Measurements from ENCODE around the gene UNCX.

UNCX gene

DNA sequence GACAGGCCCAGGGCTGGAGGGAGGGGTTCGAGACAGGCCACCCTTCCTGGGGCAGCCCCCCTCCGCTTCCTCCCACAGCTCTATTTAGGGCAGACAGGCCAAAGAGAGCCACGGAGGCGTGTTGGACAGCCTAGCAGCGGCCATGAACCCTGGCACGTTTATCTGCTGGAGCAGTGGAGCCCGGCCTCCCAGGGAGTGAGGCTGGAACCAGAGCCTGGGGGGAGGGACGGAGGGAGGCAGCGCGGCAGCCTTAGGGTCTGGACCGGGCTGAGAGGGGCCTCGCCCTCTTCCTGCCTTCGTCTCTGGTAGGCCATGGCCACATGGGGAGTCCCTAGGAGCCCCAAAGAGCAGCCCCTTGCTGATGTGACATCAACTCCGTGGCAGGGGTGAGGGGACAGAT lies 17.1 kb downstream of the UNCX start:
- no peak for DNase-seq (ENCODE audit: low spot score)
- in situ Hi-C loops (cut with MboI; ENCODE audit: low sequenced_read_pairs, unreplicated experiment) = no loop called here
- TF ChIP-seq, protein P1, sequence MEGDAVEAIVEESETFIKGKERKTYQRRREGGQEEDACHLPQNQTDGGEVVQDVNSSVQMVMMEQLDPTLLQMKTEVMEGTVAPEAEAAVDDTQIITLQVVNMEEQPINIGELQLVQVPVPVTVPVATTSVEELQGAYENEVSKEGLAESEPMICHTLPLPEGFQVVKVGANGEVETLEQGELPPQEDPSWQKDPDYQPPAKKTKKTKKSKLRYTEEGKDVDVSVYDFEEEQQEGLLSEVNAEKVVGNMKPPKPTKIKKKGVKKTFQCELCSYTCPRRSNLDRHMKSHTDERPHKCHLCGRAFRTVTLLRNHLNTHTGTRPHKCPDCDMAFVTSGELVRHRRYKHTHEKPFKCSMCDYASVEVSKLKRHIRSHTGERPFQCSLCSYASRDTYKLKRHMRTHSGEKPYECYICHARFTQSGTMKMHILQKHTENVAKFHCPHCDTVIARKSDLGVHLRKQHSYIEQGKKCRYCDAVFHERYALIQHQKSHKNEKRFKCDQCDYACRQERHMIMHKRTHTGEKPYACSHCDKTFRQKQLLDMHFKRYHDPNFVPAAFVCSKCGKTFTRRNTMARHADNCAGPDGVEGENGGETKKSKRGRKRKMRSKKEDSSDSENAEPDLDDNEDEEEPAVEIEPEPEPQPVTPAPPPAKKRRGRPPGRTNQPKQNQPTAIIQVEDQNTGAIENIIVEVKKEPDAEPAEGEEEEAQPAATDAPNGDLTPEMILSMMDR (IDR thresholded peaks at IDR 0.05; ENCODE audit: borderline replicate concordance, control extremely low read depth, extremely low read depth, insufficient read depth, missing control alignments) = no peak

DNA sequence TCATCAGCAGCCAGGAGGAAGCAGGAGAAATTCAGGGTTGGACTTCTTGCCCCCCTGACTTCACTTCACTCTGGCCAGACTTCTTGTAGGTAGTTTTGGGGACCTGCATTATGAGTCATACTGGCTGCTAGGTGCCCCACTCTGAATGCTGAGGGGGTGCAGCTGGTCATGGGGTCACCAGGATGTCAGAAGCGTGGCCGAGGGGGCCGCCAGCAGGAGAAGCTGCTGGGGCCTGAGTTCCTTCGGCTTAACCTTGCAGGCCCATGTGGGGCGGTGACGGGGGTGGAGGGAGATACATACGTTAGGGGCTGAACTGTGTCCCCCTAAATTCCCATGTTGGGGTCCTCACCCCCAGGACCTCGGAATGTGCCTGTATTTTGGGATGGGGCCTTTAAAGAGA lies 18.2 kb downstream of the UNCX start:
- in situ Hi-C loops (cut with MboI; ENCODE audit: low sequenced_read_pairs, unreplicated experiment) = no loop called here
- DNase-seq (ENCODE audit: low spot score) = no peak
- TF ChIP-seq, protein P1 (IDR thresholded peaks at IDR 0.05; ENCODE audit: borderline replicate concordance, control extremely low read depth, extremely low read depth, insufficient read depth, missing control alignments) = no peak

DNA sequence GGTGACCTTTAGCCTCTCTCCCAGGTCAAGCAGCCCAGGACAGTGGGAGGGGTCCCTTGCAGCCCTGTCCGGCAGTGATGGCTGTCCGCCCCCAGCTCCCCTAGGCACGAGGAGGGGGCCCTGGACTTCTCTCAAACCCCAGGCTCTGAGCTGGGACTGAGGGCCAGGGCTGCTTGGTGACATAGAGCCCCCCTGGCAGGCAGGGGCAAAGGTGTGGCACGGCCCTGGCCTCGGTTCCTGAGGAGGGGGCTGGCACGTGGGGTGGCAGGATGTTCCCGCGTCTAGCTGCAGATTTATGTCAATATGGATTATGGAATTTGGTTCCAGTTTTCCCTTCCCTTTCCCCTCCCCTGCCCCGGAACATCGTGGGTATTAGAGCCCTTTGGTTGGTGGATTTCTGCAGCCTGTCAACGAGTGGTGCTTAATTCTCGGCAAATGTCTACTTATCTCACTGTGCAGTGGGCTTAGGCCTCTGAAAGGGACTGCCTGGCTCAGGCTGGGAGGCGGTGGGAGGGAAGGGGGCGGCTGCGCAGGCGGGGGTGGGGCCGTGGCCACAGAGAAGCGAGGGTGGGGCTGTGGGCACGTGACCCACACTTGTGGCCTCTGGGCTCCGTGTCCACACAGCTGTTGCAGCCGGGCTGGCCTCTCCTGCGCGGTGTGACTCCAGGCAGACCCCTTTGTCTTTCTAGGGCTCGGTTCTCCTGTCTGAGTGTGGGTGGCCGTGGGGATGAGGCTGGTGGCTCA lies 19.3 kb downstream of the UNCX start:
- TF ChIP-seq, protein P1 (IDR thresholded peaks at IDR 0.05; ENCODE audit: borderline replicate concordance, control extremely low read depth, extremely low read depth, insufficient read depth, missing control alignments) = no peak
- in situ Hi-C loops (cut with MboI; ENCODE audit: low sequenced_read_pairs, unreplicated experiment) = no loop called here
- no peak for DNase-seq (ENCODE audit: low spot score)

DNA sequence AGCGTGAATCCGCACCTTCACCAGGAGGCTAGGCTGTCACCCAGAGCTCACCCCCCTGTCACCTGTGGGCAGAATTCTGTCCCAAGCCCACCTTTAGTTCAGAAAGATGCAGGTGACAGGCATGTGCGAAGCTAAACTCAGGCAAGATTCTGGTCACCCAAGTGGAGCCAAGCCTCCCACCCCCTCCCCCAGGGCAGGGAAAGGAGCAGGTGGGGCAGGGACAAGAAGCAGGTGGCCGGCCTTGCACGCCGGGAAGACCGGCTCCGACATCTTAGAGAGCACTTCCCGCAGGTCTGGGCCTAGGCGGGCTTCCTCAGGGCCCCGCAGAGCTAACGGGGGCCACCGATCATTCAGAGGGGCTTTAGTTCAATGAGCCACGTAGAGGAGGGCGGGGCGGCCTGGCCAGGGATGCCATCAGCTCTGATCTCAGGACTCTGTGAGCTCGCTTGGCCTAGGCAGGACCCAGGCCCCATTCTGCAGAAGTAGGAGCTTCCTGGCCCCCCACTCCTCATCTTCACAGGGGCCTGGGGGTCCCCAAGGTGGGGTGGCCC lies 19.9 kb downstream of the UNCX start:
- TF ChIP-seq, protein P1 (IDR thresholded peaks at IDR 0.05; ENCODE audit: borderline replicate concordance, control extremely low read depth, extremely low read depth, insufficient read depth, missing control alignments) = no peak
- in situ Hi-C loops (cut with MboI; ENCODE audit: low sequenced_read_pairs, unreplicated experiment) = no loop called here
- no peak for DNase-seq (ENCODE audit: low spot score)

DNA sequence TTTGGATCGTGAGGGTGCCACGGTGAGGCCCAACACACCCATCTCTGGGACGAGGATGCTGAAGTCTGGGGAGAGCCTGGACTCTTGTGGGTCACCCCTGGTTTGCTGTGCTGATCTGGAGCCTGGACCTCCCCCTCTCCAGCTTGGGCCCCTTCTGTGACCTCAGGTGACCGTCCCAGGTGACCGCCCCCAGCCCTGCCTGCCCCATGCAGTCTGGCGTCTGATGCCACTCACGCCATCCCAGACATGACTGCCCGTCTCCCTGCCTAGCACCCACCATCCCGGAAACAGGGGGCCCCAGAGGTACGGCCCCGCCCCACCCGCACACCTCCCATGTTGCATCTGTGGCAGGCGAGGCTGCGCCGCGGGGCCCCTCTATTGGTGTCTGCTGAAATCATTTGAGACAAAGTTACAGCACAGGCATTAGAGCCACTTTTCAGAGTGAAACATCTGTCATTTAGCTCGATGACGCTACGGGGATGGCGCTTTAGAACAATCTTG lies 21.1 kb downstream of the UNCX start:
- in situ Hi-C loops (cut with MboI; ENCODE audit: low sequenced_read_pairs, unreplicated experiment) = no loop called here
- TF ChIP-seq, protein P1 (IDR thresholded peaks at IDR 0.05; ENCODE audit: borderline replicate concordance, control extremely low read depth, extremely low read depth, insufficient read depth, missing control alignments) = no peak
- DNase-seq (ENCODE audit: low spot score) = no peak

DNA sequence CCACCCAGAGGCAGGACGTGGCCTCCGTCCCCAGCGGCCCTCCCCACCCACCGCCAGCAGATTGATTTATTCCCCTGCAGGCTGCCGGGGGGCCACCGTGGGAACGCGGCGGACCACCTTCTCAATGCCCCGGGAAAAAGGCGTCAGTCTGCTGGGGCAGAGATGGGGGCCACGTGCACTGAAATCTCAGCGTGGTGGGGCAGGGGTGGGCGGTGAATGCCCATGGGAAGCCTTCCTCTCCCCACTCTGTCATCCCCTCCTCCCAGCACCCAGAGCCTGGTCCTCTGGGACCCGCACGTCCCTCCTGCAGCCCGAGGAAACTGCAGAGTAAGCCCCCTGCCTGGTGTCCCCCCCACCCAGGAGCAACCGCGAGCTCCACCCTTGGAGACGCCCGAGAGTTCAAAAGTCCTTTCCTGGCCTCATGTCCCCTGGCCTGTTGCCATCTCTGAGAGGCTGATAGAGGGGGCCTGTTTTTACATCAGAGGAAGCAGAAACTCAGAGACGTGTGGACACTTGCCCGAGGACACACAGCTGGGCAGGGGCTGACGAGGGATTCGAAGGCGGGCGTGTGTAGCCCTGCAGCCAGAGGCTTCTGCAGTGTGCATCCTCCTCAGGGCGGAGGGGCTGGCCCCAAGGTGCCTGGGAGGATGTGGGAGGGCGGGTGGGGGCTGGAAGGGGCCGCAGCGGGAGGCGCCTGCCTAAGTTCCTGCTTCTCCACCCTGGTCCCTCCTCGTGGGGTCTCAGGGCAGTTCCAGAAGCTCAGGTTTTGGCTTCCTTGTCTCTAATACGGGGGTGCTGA lies 21.8 kb downstream of the UNCX start:
- TF ChIP-seq, protein P1 (IDR thresholded peaks at IDR 0.05; ENCODE audit: borderline replicate concordance, control extremely low read depth, extremely low read depth, insufficient read depth, missing control alignments) = no peak
- in situ Hi-C loops (cut with MboI; ENCODE audit: low sequenced_read_pairs, unreplicated experiment) = no loop called here
- no peak for DNase-seq (ENCODE audit: low spot score)

All from GM13976 (cell line).